Breast epithelium (tissue), 3 donors: ENCODE data around the gene ETFA.

ENCODE experiments used
- POLR2A ChIP-seq: fragments of 450-650 bp; IDR thresholded peaks from one replicate; pipeline ENCODE4 v1.6.1; 2016; ENCODE audit warnings: antibody characterized with exemption, mild to moderate bottlenecking, moderate library complexity
- POLR2AphosphoS5 ChIP-seq, 3 donors: sonication (generic); formaldehyde crosslinking; IDR thresholded peaks; one replicate each; pipeline ENCODE4 v1.6.1; 2017; ENCODE audit warnings: antibody characterized with exemption in 3 of 3
- TF ChIP-seq, protein P1 (sequence below), 3 donors: fragments of 450-650 bp; IDR thresholded peaks; one replicate each; pipeline ENCODE4 v1.5.1; 2016 to 2017; ENCODE audit warnings: antibody characterized with exemption in 3 of 3, mild to moderate bottlenecking in 3 of 3, moderate library complexity in 3 of 3

DNA sequence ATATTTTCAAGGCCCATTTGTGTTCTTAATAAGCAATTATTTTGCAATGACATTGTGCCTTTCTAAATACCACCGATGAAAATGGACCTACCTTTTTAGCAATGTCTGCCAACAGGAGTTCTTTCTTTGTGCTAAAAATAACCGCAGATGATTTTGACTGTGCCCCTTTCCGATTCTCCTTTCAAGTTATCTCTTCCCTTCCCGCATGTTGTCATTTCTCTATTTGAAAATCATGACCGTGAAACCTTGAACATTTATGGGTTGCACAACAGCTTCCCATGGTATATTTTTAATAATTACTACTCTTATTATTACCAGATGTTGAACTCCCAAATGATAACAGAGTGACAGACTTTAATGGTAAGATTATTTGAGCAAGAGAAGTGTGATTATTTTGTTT is 10.3 kb upstream of the ETFA start:
- TF ChIP-seq, protein P1, sequence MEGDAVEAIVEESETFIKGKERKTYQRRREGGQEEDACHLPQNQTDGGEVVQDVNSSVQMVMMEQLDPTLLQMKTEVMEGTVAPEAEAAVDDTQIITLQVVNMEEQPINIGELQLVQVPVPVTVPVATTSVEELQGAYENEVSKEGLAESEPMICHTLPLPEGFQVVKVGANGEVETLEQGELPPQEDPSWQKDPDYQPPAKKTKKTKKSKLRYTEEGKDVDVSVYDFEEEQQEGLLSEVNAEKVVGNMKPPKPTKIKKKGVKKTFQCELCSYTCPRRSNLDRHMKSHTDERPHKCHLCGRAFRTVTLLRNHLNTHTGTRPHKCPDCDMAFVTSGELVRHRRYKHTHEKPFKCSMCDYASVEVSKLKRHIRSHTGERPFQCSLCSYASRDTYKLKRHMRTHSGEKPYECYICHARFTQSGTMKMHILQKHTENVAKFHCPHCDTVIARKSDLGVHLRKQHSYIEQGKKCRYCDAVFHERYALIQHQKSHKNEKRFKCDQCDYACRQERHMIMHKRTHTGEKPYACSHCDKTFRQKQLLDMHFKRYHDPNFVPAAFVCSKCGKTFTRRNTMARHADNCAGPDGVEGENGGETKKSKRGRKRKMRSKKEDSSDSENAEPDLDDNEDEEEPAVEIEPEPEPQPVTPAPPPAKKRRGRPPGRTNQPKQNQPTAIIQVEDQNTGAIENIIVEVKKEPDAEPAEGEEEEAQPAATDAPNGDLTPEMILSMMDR (IDR thresholded peaks at IDR 0.05) = no peak
- TF ChIP-seq POLR2A (no peak), POLR2AphosphoS5 (IDR thresholded peaks at IDR 0.05) (no peak)
